Cortex of kidney (tissue), 1 donor: ENCODE measurements around the gene SIRT7.

Experiments used
- DNase-seq: peaks from one replicate; lab custom pipeline; 2025; lab: John Stamatoyannopoulos, UW

SIRT7 gene

DNA sequence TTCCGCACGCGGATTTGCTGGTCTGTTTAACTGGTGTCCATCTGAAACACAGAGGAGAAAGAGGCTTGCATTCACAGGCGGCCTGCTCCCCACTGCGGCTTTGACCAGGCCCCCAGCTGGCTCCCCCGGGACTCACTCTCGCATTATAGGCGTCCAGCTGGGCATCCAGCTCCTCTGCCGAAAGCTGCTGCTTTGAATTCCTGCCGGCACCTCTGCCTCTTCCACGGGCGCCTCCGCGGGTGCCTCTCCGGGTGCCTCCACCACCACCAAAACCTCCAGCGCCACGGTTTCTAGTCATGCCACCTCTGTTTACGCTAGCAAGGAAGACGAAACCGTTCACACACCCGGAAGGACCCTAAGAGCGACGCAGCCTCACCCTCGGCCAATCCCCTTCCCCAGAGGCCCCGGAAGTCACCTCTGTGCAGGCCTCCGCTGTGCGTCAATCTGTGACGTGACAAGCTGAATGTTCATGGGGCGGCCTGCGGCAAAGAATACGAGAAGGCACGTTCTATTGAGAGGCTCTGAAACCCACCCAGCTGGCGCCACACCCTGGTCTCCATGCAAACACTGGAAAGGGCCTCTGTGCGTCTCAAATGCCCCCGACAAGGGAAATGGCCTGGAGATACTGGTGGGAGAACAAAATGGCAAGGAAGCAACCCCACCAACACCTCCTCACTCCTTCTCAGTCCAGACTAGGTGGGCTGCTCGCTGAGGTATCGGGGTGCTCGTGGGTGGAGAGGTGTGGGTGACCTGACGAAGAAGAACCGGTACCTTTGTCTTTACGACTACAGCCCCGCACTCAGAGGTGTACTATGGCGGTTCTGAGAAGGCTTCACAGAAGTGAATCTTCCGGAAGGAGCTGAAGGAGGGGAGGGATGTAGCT is 29.6 kb downstream of the SIRT7 start:
- DNase-seq: no peak

DNA sequence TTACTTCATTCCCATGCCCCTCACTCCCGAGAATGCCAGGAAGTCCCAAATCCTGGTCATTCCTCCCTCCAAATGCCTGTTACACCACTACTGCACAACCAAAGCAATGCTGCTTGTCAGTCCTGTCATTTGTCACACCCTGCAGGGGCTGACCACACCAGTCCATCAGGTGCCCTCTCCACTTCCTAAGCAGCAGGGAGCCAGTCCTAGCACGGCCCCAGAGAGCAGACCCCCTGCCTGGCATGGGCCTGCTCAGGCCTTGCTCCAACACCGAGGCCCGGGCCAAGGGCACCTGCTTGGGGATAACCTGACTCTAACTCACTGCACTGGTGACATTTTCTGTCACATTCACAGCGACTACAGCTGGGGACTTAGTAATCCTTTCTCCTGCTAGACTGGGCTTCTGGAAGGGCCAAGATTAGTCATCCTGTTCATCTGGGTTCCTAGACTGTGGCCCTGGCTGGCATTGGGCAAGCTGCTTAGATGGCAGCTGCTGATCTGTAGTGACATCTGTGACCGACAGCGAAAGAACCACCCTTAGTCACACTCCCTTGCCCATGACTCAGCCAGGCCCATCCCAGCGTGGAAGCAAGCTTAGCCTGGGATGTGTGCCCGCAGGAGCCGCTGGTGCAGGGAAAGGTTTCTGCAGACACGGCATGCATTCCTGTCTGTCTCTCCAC is 32.0 kb downstream of the SIRT7 start:
- DNase-seq: no peak

DNA sequence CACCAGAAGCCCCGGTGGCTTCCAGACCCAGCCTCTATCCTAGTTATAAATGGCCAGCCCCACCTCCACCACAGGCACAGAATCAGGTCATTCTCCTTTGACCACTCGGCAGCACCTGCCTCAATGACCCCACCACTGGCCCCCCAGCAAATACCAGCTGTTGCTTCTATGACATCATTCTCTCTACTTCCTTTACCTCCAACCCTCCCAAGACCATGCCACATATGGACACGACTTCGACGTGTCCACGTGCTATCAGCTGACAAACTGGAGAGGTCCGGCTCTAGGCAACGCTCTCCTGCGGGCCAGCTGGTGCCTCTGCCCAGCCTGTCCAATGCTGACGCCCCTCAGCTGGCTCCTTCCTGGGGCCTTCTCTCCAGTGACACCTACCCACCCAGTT is 32.5 kb downstream of the SIRT7 start:
- no peak for DNase-seq

DNA sequence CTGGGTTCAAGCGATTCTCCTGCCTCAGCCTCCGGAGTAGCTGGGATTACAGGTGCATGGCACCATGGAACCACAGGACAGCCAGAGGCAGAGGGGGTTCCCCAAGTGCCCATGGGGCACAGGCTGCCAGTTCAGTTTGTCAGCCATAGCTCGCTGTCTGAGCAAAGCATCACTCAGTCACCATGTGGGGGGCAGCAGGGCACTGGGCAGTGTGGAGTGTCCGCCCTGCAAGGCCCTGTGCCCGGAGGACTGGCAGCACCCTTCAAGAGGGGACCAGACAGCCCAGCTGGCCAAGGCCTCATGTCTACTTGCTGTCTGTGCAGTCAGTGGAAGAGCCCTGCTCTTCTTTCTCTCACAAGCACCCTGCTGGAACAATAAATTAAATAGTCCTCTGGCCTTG is 33.0 kb downstream of the SIRT7 start:
- no peak for DNase-seq

DNA sequence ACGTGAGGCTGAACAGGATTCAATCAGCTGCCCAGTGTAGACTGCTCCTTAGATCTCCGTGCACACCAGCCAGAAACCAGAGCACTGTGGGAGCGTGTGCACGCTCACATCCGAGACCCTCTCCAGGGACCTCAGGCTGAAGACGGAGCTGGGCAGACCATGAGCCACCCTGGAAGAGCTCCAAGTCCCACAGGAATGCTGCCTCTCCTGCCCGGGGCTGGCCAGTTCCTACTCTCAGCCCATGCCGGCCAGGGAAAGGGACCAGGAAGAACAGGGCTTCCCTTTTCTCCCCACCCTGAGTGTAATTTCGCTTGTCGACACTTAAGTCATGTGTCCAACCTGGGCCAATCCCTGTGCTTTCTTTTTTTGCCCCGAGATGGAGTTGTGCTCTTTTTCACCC is 33.5 kb downstream of the SIRT7 start:
- DNase-seq: no peak

DNA sequence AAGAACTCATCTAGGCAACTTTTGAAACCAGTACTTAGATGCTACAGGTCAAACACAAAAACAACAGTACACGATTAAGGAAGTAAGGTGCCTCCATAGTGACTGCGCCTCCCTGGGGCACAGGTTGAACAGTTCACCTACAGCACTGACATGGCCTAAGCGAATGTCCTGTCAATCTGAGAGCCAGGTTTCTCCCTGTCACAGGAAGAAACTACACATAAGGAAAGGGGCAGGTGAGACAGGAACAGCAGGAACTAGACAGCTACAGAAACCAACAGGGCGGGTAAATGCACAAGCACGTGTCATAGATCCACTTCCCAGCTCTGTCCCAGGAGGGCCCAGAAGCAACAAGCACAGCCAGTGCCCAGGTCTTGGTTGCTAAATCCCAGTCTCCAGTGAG is 38.9 kb downstream of the SIRT7 start:
- no peak for DNase-seq

DNA sequence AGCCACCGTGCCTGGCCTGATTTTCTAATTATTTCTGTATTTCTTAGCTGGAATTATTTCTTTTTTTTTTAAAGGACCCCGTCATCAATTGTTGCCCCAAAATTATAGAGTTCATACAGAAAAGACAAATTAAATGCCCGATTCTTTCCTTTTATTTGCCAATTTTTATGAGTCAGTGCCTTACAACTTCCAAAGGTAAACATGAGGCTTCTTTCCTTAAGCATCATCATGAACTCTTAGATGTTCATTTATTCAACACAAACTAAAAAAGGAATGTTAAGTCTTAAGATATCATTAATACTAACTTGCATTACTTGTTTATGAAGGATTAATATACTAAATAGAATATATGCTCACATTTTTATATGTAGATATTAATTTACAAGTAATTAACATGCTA is 39.7 kb downstream of the SIRT7 start:
- no peak for DNase-seq

DNA sequence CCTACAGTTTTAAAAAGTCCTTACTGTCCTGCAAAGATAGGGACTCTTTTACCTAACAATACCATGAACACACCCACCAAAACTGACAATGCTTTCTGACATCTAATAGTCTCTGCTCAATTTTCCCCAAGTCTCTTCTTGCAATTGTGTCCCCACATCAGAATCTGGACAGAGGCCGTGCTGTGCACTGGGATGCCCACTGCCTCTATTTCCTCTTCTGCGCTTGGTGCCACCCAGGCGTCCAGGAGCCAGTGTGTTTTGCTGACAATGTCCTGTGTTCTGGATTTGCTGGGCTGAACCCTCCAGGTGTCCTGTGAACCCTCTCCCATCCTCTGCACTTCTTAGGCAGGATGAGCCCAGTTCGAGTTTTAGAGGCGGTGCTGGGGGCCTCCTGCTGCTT is 40.4 kb downstream of the SIRT7 start:
- no peak for DNase-seq

DNA sequence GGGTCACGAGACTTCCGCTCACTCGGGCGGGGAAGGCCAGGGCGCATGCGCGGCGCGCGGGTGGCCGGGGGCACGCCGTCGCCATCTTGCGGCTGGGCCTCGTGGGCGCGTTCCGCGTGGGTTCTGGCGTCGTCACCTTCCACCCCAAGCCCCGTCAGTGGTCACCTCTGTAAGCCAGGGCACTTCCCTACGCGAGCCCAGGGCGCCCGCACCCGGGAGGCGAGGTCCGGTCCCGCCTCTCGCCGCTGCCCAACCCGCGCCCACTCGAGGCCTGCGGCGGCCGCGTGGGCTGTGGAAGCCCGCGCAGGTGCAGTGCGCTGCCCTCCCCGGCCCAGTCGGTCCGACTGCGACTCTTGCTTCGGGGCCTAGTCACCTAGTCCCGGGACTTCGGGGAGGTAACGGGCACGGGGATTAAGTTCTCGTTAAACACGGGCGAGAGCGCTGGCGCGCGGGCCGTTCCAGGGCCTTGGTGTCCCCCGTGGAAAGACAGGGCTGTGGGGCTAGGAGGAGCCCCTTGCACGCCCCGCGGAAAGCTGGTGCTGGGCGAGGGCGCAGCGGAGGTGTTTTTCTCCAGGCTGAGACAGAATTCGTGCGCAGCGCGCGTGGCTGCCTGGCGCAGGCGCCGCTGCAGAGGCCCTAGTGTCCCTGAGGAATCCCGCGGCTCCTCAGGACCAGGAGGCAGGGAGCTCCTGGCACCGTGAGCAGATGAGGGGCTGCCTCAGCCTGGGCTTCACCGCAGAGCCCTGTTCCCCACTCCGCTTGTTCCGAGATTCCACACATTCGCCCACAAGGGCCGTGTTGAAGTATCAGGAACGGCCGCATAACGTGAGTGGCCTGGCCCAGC is 46.4 kb downstream of the SIRT7 start:
- DNase-seq: no peak

DNA sequence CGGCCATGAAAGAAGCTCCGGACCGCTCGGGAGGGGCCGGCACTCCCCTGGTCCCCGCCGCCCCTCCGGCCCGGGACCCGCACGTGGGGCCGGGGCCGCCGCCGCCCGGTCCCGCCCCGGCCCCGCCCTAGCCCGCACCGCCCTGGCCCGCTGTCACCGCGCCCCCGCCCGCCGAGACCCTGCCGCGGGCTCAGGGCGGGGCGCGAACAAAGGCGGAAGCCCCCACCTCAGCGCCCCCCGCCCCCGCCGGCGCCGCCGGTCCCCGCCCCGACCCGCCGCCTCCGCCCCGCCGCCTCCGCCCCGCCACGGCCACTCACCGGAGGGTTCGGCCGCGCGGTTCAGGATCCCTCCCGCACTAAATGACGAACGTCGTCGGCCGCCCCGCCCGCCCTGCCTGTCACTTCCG is 47.0 kb downstream of the SIRT7 start, which contains the start of gene ARHGDIA:
TSS of gene ARHGDIA (minus strand) at position 357 of the 406 bp plus-strand sequence. CDS start 1,407 bp downstream, outside the sequence.
- no peak for DNase-seq

DNA sequence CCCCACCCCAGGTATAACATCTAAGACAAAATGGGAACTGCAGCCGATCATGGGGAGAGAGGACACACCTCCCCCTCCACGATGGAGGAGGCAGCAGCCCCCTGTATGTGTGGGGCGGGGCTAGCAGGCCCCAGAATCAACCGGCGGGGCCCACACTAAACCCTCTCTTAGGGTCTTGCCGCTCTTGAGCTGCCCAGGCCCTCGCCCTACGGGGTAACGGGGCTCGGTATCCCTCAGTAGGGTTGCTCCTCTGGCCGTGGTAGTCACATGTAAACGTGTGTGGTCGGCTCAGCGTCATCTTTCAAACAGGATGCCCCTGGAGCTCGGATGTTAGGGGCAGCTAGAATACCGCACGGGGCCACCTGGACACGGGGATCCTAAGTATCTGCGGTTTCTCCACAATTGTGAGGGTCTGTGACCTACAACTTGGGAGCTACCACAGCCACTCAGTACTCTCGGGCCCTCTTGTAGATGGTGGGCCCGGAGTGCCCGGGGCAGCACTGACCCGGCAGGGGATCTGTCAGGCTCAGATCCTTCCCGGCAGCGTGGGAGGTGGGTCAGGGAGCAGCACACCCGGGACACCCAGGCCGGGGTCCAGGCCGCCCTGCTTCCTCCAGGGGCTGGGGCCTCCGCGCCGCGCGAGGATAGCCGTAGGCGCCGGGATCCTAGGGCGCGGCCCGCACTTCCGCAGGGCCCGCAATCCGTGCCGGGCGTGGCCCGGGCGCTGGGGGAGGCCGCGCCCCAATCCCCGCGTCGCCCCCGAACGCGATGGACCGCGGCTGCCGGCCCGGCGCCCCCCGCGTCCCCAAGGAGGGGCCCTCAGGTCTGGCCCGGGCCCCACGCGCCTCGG is 47.6 kb downstream of the SIRT7 start:
- DNase-seq: no peak

DNA sequence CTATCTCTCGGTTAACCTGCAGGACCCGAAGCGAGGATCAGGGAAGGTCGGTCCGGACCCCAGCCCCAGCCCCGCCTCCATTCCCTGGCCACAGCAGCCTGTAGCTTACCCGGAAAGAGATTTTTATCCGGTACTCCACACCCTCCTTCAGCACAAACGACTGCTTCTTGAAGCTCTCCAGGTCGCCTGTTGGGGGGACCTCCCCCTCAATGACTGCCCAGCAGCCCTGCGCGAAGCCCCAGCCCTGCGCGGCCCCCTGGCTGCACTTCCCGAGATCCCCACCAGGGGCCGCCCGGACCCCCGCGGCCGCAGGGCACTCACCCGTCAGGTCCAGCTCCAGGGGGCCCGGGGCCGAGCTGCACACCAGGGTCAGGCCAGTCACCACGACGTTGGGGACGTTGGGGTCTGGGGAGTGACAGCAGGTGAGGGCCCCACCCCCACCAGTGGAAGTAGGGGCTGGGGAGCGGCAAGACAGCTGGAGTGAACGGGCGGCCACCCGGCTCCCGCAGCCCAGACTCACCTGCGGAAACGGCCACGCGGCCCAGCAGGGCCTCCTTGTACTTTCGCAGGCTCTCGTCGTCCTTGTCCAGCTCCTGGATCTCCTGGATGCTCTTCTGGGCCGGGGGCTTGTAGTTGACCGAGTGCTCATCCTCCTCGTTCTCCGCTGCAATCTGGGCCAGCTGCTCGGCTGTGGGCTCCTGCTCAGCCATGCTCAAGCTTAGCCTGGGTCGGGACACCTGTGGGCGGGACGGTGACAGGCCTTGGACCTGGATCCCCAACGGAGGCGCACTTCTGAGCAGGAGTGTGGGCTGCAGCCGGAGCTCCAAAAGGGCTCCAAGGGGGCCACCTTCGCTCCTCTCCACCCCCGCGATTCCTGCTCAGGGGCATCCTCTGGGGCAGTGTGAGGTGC is 48.5 kb downstream of the SIRT7 start:
- DNase-seq: no peak

DNA sequence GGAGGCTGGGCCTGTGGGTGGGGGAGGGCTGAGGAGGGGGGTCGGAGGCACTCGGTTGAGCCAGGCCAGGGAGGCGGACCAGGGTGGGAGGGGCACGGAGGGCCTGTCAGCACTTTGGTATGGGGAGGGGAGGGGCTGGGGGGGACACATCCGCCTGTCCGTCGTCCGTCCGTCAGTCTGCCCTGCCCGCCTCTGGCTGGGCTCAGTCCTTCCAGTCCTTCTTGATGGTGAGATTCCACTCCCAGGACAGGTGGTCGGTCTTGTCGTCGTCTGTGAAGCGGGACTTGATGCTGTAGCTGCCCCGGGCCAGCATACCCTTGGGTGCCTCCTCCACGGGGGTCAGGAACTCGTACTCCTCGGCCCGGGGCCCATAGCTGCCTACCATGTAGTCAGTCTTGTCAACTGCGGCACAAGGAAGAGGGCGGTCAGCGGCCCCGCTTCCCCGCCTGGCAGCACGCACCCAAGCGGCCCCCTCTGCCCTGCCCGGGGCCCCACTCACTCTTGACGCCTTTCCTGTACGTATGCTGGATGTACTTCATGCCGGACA is 49.2 kb downstream of the SIRT7 start:
- DNase-seq: no peak

DNA sequence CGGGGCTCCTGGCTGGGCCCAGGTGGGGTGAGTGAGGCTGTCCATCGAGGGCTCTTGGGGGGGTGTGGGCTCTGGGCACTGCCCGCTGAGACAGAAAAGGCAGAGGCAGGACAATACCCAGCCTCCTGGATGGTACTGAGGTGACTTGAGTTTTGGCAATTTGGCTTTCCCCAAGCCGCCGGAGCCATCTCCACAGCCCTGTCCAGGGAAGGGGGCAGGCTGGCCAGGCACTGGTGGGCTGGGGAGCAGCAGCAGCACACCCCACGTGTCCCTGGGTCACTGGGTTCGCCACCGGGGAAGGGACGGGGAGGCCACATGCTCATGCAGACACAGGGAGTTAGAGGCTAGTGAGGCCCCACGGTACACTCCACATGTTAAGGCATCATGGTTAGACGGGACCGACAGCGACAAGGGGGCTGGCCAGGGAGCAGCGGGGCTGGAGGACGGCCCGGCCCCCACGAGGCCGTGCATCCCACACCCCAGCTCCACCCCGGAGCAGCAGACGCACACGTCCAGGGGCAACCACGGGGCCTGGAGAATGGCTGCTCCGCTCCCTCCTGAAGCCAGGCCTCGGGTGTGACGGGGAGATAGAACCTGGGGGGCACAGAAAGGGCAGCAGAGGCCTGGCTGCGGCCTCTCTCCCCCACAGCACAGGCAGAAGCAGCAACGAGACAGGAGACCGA is 49.8 kb downstream of the SIRT7 start:
- DNase-seq: no peak

DNA sequence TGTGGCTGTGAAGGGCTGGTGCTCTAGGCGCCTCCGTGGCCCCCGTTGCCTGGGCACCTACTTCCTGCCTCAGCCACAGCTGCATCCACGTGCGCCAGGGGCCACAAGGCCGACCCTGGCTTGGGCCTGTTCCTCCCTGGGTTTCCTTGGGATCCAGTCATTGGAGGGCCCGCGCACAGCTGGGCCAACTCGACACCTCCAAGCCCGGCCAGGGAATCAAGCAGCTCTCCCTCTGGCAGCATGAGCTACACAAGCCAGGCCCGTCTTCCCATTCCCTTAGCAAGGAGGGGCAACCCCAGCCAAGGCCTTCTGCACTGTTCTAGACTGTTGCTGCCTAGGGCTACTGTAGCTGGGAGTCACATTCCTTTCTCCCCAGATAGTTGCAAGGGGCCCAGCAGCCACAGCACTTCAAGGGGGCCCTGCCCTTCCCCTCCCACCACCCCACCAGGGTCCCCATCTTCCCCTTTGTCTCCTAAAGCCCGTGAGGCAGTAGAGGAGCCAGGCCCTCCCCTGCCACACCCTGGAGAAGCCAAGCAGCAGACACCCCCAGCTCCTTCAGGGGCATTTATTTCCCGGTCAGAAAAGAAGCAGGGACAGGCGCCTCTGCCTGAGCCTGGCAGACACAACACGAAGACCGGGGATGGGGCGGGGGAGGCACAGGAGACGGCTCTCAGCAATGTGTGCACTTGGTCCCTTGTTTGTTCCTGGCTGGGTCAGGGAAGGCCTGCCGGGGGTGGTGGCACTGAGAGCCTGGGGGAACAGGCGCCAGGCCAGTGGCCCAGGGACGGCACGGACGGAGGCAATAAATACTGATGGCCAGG is 50.6 kb downstream of the SIRT7 start:
- DNase-seq: no peak

DNA sequence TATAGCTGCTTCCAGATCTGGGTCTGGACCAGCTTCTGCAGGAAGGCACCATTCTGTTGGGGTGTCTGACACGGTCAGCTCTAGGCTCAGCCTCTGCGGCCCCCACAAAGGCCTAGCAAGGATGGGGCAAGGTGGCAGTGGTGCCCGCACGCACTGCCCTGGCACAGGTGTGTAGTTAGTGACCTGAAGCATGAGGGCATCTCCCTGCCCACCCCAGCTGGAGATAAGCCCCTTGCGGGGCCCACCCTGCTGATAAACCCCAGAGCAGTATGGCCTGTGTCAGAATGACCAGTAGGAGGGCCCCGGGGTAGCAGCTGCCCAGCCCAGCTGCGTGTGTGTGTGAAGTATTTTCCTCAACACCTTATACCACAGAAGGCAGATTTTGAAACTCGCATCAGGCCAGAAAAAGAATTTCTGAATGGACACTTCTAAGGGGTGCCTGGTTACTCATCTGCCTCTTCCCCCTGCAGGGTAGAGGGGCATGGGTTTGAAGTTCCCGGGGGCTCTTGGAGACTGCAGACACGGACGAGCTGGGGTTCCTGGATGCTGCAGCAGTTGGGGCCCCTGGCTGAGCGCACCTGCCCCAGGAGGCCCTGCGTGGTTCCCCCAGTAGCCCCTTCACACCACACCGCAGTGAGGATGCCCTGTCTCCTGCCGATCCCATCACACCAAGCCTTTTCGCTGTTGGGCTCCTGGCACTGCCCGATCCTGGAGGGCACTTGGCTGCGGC is 51.4 kb downstream of the SIRT7 start:
- no peak for DNase-seq

DNA sequence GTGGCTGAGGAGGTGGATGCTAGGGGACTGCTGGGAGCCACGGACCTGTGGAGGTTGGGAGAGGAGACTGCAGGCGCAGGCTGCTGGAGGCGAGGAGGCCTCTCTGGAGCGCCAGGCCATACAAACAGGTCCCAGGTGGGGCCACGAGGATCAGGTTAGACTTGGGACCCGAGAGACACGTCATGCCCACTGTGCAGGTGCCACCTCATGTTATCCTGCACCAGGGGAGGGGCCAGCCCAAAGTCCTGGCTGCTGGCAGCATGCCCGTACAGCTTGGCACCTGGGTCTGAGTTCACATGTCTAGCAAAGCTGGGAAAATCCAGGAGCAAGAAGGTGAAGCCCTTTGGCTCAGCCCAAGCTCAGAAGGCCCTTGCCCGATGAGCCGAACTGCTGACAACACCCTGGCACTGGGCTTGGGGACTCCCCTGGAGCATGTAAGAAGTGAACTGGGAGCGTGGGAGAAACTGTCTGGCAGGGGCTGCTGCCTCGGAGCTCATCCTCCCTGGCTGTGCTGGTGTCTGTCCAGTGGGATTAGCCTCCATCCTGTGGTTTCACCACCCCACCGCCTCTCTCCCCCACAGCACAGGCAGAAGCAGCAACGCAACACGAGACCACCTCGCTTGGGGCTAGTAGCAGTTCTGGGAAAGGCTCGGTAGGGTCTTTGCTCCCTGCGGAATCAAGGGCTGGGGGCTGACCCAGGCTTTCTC is 52.1 kb downstream of the SIRT7 start:
- DNase-seq: no peak
